ENCODE data around the gene SLC24A1.

Gene SLC24A1

GRCh38 chr15:65653801-65654521 lies 32.2 kb downstream of the SLC24A1 start:
- DNase-seq: no peak

- no peak for DNase-seq
Measured at GRCh38 chr15:65655026-65655425, 33.3 kb downstream of the SLC24A1 start.

GRCh38 chr15:65655457-65655856 lies 33.7 kb downstream of the SLC24A1 start:
- no peak for DNase-seq

GRCh38 chr15:65659502-65660052 lies 37.8 kb downstream of the SLC24A1 start:
- DNase-seq: no peak

GRCh38 chr15:65660927-65661326 lies 39.2 kb downstream of the SLC24A1 start:
- no peak for DNase-seq

- DNase-seq: no peak
Measured at GRCh38 chr15:65663521-65663920, 41.8 kb downstream of the SLC24A1 start.

- DNase-seq: peak in 1 of 2 experiments; percentile 10
Measured at GRCh38 chr15:65666257-65666656, 44.5 kb downstream of the SLC24A1 start.

- no peak for DNase-seq
Measured at GRCh38 chr15:65675551-65675950, 53.8 kb downstream of the SLC24A1 start.

- DNase-seq: no peak
Measured at GRCh38 chr15:65676123-65676522, 54.4 kb downstream of the SLC24A1 start.

- DNase-seq: no peak
Measured at GRCh38 chr15:65680544-65680943, 58.8 kb downstream of the SLC24A1 start.

GRCh38 chr15:65682404-65682911 lies 60.7 kb downstream of the SLC24A1 start:
- no peak for DNase-seq

GRCh38 chr15:65688462-65688861 lies 66.7 kb downstream of the SLC24A1 start:
- no peak for DNase-seq

GRCh38 chr15:65690173-65690572 lies 68.4 kb downstream of the SLC24A1 start:
- DNase-seq: no peak

GRCh38 chr15:65690778-65691177 lies 69.0 kb downstream of the SLC24A1 start:
- no peak for DNase-seq

GRCh38 chr15:65695081-65695480 lies 73.3 kb downstream of the SLC24A1 start:
- no peak for DNase-seq

Measured in NCI-H524 (cell line).